Panc1 (cell line): Measurements from ENCODE around the gene SLC25A30.
"Not testable (repeated sequence)": the region's sequence is repeated elsewhere in the genome, so short reads cannot be mapped to it uniquely, and the experiment has no call there.

Experiments
- CTCF ChIP-seq: fragments of 450-650 bp; IDR thresholded peaks from 2 replicates; pipeline ENCODE4 v1.5.1; 2017; ENCODE audit warnings: mild to moderate bottlenecking
- POLR2AphosphoS5 ChIP-seq: IDR thresholded peaks from 2 replicates; pipeline ENCODE4 v1.6.1; 2012; ENCODE audit warnings: mild to moderate bottlenecking, low read depth, low read length, moderate library complexity
- REST ChIP-seq, 2 experiments: IDR thresholded peaks; 2 replicates each; pipeline ENCODE4 v1.6.1; 2011 to 2012; ENCODE audit warnings: low read depth in 2 of 2, control low read depth in 1 of 2, low read length in 1 of 2, mild to moderate bottlenecking in 1 of 2, moderate library complexity in 1 of 2; ENCODE audit not compliant: insufficient read depth in 1 of 2
- SIN3A ChIP-seq: IDR thresholded peaks from 2 replicates; pipeline ENCODE4 v1.6.1; 2012; ENCODE audit warnings: low read depth, mild to moderate bottlenecking, low read length, moderate library complexity, borderline replicate concordance; ENCODE audit not compliant: insufficient read depth

DNA sequence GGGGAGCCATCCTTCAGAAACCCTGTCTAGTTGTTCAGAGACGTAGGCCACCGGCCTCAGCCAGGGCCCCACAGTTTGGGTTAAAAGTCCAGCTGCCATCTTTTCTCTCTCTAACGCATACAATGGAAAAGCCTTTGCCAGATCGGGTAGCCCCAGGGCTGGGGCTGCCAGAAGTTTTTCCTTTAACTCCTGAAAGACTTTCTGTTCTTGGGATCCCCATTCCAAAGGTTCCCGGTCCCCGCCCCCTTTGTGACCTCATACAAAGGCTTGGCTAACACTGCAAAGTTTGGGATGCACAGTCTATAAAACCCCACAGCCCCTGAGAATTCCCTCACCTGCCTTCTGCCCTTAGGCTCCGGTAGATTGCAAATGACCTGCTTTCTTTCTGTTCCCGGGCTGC, 35.4 kb downstream of the SLC25A30 start:
- not testable (repeated sequence) for TF ChIP-seq CTCF; POLR2AphosphoS5; REST (IDR thresholded peaks at IDR 0.05; ENCODE audit: insufficient read depth in 1 of 2, low read depth in 2 of 2, low read length in 1 of 2); SIN3A
